OCI-LY1 (cell line): ENCODE data around the gene LCT.

Experiments used
- H2AFZ ChIP-seq: fragments of 200-600 bp; sonication (generic), shearing (Covaris generic); 2 replicates; pipeline ENCODE4 v1.6.0; 2014; ENCODE audit warnings: antibody characterized with exemption, mild to moderate bottlenecking, low read length
- H3F3A ChIP-seq: fragments of 200-600 bp; sonication (generic), shearing (Covaris generic); 2 replicates; pipeline ENCODE4 v1.6.0; 2014; ENCODE audit warnings: mild to moderate bottlenecking, antibody characterized with exemption, low read length, moderate library complexity; ENCODE audit not compliant: insufficient read depth
- H3K27ac ChIP-seq: fragments of 200-600 bp; sonication (generic); 2 replicates; pipeline ENCODE4 v1.5.1; 2014; ENCODE audit warnings: low read length, mixed run types, mild to moderate bottlenecking, low read depth; ENCODE audit not compliant: poor library complexity, severe bottlenecking
- H3K27me3 ChIP-seq: fragments of 200-600 bp; sonication (generic); 2 replicates; pipeline ENCODE4 v1.6.0; 2014; ENCODE audit warnings: antibody characterized with exemption, mild to moderate bottlenecking, low read length, moderate library complexity; ENCODE audit not compliant: insufficient read depth
- H3K36me3 ChIP-seq: fragments of 200-600 bp; sonication (generic); 2 replicates; pipeline ENCODE4 v1.6.1; 2014; ENCODE audit warnings: mild to moderate bottlenecking, antibody characterized with exemption, low read length, moderate library complexity, mixed read lengths; ENCODE audit not compliant: insufficient read depth
- H3K4me1 ChIP-seq: fragments of 200-600 bp; sonication (generic); 2 replicates; pipeline ENCODE4 v1.5.1; 2014; ENCODE audit warnings: mild to moderate bottlenecking, low read length, moderate library complexity; ENCODE audit not compliant: insufficient read depth, severe bottlenecking
- H3K4me2 ChIP-seq: fragments of 200-600 bp; sonication (generic), shearing (Covaris generic); 2 replicates; pipeline ENCODE4 v1.6.1; 2014; ENCODE audit warnings: low read length
- H3K4me3 ChIP-seq: fragments of 200-600 bp; sonication (generic); 2 replicates; pipeline ENCODE4 v1.5.1; 2014; ENCODE audit warnings: low read length, low read depth, mild to moderate bottlenecking, mixed read lengths; ENCODE audit not compliant: poor library complexity, severe bottlenecking
- H3K79me2 ChIP-seq: fragments of 200-600 bp; shearing (Covaris generic); 2 replicates; pipeline ENCODE4 v1.6.1; 2016; ENCODE audit warnings: mixed run types, low read length, mixed read lengths; ENCODE audit not compliant: insufficient read depth
- H3K9ac ChIP-seq: fragments of 200-600 bp; sonication (generic), shearing (Covaris generic); 2 replicates; pipeline ENCODE4 v1.6.1; 2014; ENCODE audit warnings: mild to moderate bottlenecking, low read length, mixed read lengths
- H3K9me2 ChIP-seq: fragments of 200-600 bp; sonication (generic), shearing (Covaris generic); 2 replicates; pipeline ENCODE4 v1.6.1; 2014; ENCODE audit warnings: low read depth, mild to moderate bottlenecking, low read length, mixed read lengths
- H3K9me3 ChIP-seq: fragments of 200-600 bp; shearing (Covaris generic); 2 replicates; pipeline ENCODE4 v1.6.1; 2014; ENCODE audit warnings: low read length, mixed read lengths
- H4K20me1 ChIP-seq: fragments of 200-600 bp; sonication (generic), shearing (Covaris generic); 2 replicates; pipeline ENCODE4 v1.6.0; 2016; ENCODE audit warnings: mild to moderate bottlenecking, low read length; ENCODE audit not compliant: insufficient read depth
- CTCF ChIP-seq: fragments of 200-600 bp; sonication (generic), shearing (Covaris generic); IDR thresholded peaks from 2 replicates; pipeline ENCODE4 v1.5.1; 2017; ENCODE audit warnings: mild to moderate bottlenecking, antibody characterized with exemption, low read length, moderate library complexity, mixed read lengths
- EZH2 ChIP-seq: fragments of 200-600 bp; sonication (generic), shearing (Covaris generic); IDR thresholded peaks from 2 replicates; pipeline ENCODE4 v1.8.0; 2017; ENCODE audit warnings: borderline replicate concordance, mixed run types, mild to moderate bottlenecking, antibody characterized with exemption, low read length, moderate library complexity, mixed read lengths

Gene LCT

GRCh38 chr2:135755573-135755972 lies 81.4 kb downstream of the LCT start:
- no peaks in the 10 kb centered on the region for H3K9me2 ChIP-seq
- no peak overlapping the region for H3K4me3 ChIP-seq
- H3K9ac ChIP-seq: no peak overlapping the region
- H3K27ac ChIP-seq: no peak overlapping the region
- H3K4me1 ChIP-seq: no peaks in the 10 kb centered on the region
- H3K36me3 ChIP-seq: peaks cover 89% of the 10 kb centered on the region
- H2AFZ ChIP-seq: no peak overlapping the region
- H4K20me1 ChIP-seq: no peaks in the 10 kb centered on the region
- TF ChIP-seq EZH2: no peak
- TF ChIP-seq CTCF: no peak
- no peak overlapping the region for H3K4me2 ChIP-seq
- H3F3A ChIP-seq: no peaks in the 10 kb centered on the region
- peaks cover 9% of the 10 kb centered on the region; the same call in 1 of the 2 replicates for H3K9me3 ChIP-seq
- no peaks in the 10 kb centered on the region for H3K27me3 ChIP-seq
- no peaks in the 10 kb centered on the region for H3K79me2 ChIP-seq

GRCh38 chr2:135745545-135745944 lies 91.4 kb downstream of the LCT start:
- Histone ChIP-seq H3K4me3 (no peak overlapping the region), H3K4me1 (peaks cover 20% of the 10 kb centered on the region), H3F3A (0 out of 2 replicates have a peak, but pooled peaks cover 3% of the 10 kb centered on the region), H3K9ac (no peak overlapping the region), H3K79me2 (peaks cover 47% of the 10 kb centered on the region), H4K20me1 (no peaks in the 10 kb centered on the region; the same call in 1 of the 2 replicates), H3K27ac (no peak overlapping the region), H3K36me3 (peaks cover 35% of the 10 kb centered on the region), H3K9me3 (no peaks in the 10 kb centered on the region), H2AFZ (no peak overlapping the region), H3K9me2 (no peaks in the 10 kb centered on the region), H3K4me2 (no peak overlapping the region), H3K27me3 (no peaks in the 10 kb centered on the region)
- TF ChIP-seq CTCF (no peak), EZH2 (no peak)

GRCh38 chr2:135744760-135745314 lies 92.1 kb downstream of the LCT start:
- H3K4me1 ChIP-seq: peaks cover 20% of the 10 kb centered on the region
- 0 out of 2 replicates have a peak, but pooled peaks cover 3% of the 10 kb centered on the region for H3F3A ChIP-seq
- no peak overlapping the region for H3K9ac ChIP-seq
- no peaks in the 10 kb centered on the region; the same call in 1 of the 2 replicates for H4K20me1 ChIP-seq
- H3K4me2 ChIP-seq: peak overlapping the region; percentile 100
- TF ChIP-seq EZH2 (no peak), CTCF (peak; percentile 60; the same call in 1 of the 2 replicates)
- no peaks in the 10 kb centered on the region for H3K27me3 ChIP-seq
- no peak overlapping the region for H2AFZ ChIP-seq
- peaks cover 47% of the 10 kb centered on the region for H3K79me2 ChIP-seq
- peaks cover 31% of the 10 kb centered on the region for H3K36me3 ChIP-seq
- H3K27ac ChIP-seq: no peak overlapping the region
- H3K9me3 ChIP-seq: no peaks in the 10 kb centered on the region
- H3K9me2 ChIP-seq: no peaks in the 10 kb centered on the region
- H3K4me3 ChIP-seq: no peak overlapping the region
